ENCODE measurements around the gene CYBA.

The CYBA gene

DNA sequence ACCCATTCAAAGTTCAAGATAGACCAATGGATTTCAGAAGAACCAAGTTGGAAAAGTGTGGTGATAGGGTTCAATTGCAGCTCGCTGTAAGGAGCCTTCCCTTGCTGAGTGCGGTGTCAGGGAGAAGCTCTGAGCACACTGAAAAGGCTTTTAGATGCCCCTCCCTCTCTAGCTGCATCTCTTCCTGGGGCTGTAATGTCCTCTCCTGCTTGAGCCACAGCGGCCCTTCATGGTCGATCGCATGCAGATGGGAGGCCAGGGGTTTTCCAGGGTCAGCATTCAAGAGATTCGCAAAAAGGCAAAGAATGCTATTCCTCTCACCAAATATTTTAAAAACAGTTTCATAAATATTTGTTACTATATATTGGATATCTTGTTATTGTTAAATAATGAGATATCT is 56.9 kb downstream of the CYBA start:
- no peak for DNase-seq (ENCODE audit: extremely low read depth in 1 of 2, low read depth in 1 of 2)

- no peak for DNase-seq (ENCODE audit: extremely low read depth in 1 of 2, low read depth in 1 of 2)
Measured at GRCh38 chr16:88593489-88593888, 57.4 kb downstream of the CYBA start.

Data from activated CD8-positive, alpha-beta memory T cell treated with anti-CD3 and anti-CD28 coated beads for 1 hour (primary cell).